ENCODE measurements around the gene ZNF837.

GRCh38 chr19:58332697-58333096 lies 48.1 kb downstream of the ZNF837 start:
- TF ChIP-seq CTCF (IDR thresholded peaks at IDR 0.05; ENCODE audit: poor library complexity) (no peak), EZH2 (IDR thresholded peaks at IDR 0.05; ENCODE audit: borderline replicate concordance) (no peak), EZH2phosphoT487 (IDR thresholded peaks at IDR 0.05; ENCODE audit: low read depth, severe bottlenecking, unreplicated experiment) (no peak)

Measured in hepatocyte (in vitro differentiated cells).